GM18951 (cell line): ENCODE data around the gene BAIAP2L2.
"Not testable (repeated sequence)": the region's sequence is repeated elsewhere in the genome, so short reads cannot be mapped to it uniquely, and the experiment has no call there.

Source experiments
- POLR2A ChIP-seq: IDR thresholded peaks from 4 replicates; pipeline ENCODE4 v1.6.1; 2011; ENCODE audit warnings: mild to moderate bottlenecking; ENCODE audit not compliant: insufficient read length, insufficient read depth; ENCODE audit errors: extremely low read depth
- in situ Hi-C: fragments of 300-500 bp; cut with MboI; formaldehyde crosslinking; loops from one replicate; pipeline ENCODE4 v1.12.0; 2022; ENCODE audit warnings: low sequenced_read_pairs, mixed read lengths, inconsistent platforms; ENCODE audit not compliant: unreplicated experiment

BAIAP2L2 gene

GRCh38 chr22:38049812-38050619, 60.5 kb downstream of the BAIAP2L2 start:
- in situ Hi-C loops: loop anchor here (10.0 kb wide), 1 partner anchor 525 kb away; the partner anchor contains the start of gene DMC1
- TF ChIP-seq POLR2A: no peak

DNA sequence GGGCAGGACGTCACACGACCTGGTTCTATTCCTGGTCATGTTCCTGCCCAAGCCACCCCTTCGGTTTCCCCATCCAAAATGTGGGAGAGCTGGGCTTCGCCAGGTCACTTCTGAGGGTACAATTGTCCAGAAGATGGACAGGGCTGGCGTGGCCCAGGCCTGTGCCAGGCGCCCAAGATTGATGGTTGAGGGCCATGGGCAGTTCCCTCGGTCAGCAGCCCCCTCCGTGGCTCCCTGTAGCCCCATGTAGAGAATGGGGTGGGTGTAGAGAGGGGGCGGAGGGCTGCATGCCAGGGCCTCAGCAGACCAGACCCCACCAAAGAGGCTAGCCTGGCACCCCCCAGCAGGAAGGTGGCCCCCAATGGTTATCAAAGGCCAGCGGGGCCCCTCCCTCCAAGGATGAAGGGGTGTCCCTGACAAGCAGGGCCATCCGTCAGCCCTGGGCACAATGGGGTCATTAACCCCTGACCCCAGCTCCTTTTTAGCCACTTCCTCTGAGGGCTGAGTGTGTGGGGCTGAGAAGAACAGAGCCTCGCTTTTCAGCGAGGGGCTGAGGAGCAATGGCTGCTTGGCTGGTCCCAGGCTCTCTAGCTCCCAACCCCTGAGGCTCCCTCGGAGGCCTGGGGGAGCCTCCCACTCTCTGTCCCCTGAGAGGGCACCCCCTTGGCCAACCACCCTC, 64.3 kb downstream of the BAIAP2L2 start:
- TF ChIP-seq POLR2A: no peak
- in situ Hi-C loops: loop anchor here (10.0 kb wide), 1 partner anchor 529 kb away; the partner anchor contains the start of gene DMC1

DNA sequence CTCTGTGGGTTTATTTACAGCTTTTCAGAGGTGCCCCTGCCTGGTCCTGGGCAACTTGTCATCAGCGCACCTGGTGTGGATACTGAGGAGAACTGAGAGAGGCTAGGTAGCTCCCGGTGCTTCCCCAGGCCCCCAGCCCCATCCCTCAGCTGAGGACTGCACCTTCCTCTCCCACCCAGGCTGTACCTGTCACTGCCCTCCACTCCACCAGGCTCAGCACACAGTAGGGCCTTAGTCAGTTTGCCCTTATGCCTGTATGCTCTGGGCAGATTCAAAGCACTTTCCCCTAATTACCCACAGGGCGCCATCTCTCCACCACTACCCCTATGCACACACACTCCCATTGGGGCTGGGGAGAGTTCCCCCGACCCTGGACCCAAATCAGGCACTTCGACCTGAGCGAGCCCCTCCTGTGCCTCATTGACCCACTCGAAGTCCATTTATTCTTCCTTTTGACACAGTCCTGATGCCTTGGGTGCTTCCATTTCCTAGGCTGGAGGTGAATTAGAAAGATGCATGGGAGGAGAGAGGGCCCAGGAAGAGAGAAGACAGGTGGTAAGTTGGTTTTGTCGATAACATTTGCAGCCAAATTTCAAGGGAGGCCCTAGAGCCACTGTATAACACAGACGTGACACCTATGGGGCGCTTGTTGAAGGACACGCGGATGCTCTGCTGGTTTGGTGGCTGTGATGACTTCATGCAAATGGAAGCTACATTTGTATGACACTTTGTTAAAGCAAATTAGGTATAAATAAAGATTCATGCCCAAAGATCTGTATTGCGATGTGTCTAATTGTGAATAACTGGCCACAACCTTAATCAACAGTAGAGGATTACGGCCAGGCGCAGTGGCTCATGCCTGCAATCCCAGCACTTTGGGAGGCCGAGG, 67.1 kb downstream of the BAIAP2L2 start:
- no peak for TF ChIP-seq POLR2A
- in situ Hi-C loops: loop anchor here (10.0 kb wide), 1 partner anchor 531 kb away; the partner anchor contains the start of gene DMC1

GRCh38 chr22:38042488-38042790, 68.0 kb downstream of the BAIAP2L2 start:
- in situ Hi-C loops: loop anchor here (10.0 kb wide), 1 partner anchor 532 kb away; the partner anchor contains the start of gene DMC1
- TF ChIP-seq POLR2A: no peak

- in situ Hi-C loops: loop anchor here (10.0 kb wide), 1 partner anchor 533 kb away; the partner anchor contains the start of gene DMC1
- TF ChIP-seq POLR2A: no peak
These were observed 68.6 kb downstream of the BAIAP2L2 start for GRCh38 chr22:38041760-38042487.

GRCh38 chr22:38040953-38041759, 69.3 kb downstream of the BAIAP2L2 start:
- no peak for TF ChIP-seq POLR2A
- in situ Hi-C loops: loop anchor here (10.0 kb wide), 1 partner anchor 534 kb away; the partner anchor contains the start of gene DMC1

GRCh38 chr22:38038890-38039812, 71.3 kb downstream of the BAIAP2L2 start:
- in situ Hi-C loops: no loop called here
- TF ChIP-seq POLR2A: no peak

- in situ Hi-C loops: no loop called here
- TF ChIP-seq POLR2A: no peak
These were observed 72.1 kb downstream of the BAIAP2L2 start for GRCh38 chr22:38038426-38038825.

DNA sequence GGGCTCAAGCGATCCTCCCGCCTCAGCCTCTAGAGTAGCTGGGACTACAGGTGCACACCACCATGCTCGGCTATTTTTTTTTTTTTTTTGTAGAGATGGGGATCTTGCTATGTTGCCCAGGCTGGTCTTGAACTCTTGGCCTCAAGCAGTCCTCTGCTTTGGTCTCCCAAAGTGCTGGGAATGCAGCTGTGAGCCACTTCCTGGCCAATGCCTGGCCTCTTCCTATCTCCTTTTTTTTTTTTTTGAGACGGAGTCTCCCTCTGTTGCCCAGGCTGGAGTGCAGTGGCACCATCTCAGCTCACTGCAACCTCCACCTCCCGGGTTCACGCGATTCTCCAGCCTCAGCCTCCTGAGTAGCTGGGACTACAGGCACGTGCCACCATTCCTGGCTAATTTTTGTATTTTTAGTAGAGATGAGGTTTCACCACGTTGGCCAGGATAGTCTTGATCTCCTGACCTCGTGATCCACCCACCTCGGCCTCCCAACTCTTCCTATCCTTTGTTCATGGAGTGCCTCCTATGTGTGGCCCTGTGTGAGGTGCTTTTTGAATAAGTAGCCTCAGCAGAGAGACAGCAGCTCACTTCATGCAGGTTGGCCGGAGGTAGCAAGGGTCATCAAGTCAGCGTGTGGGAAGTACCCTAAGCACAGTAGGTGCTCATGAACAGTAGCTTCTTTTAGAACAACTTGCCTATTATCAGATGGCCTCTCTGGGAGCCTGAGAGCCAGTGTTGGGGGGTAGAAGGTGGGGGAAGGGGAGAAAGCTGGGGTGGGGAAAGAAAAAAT, 72.9 kb downstream of the BAIAP2L2 start:
- in situ Hi-C loops: not testable (repeated sequence)

DNA sequence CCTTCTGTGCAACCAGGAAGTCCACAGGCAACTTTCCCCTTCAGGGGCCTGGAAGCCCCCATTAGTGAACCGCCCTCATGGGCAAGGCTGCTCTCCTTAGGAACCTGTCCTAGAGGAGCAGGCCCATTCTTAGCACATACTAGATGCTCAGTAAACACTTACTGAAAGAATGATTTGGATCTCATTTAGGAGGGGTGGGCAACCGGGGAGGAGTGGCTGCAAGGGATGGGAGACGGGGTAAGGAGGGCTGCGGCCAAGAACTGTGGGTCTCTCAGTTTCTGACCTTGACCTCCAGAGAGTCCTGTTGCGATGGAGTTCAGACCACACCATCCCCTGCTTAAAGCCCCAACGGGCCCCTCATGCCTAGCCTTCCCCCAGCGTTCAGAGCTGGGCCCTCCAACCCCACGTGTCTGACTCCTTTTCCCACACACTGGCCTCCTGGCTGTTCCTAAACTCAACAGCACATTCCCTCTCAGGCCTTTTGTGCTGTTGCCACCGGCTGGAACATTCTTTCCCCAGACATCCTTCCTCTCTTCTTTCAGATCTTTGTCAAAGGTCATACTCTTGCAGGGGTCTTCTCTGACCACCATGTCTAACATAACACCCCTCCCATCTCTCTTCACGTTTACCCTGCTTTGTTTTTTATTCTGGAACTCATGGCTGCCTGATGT, 74.0 kb downstream of the BAIAP2L2 start:
- in situ Hi-C loops: no loop called here
- TF ChIP-seq POLR2A: no peak

GRCh38 chr22:38035530-38035885, 75.0 kb downstream of the BAIAP2L2 start:
- no peak for TF ChIP-seq POLR2A
- in situ Hi-C loops: no loop called here
